ENCODE data around the gene UGT2B17.

DNA sequence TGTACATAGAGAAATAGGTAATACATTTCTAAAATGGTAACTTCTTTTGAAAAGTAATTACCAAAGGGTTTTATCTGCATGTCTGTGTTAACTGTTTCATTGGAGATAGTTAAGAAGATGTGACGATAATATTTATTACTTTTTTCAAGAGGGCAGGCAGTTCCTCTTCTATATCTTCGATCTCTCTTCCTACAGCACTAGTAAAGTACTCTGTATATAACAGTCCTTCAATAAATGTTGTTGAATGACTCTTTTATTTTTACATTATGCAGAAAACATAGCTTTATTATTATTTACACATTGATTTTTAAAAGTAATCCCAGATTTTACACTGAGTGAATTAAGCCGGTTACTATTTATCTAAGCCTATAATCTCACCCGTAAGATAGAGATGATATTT lies 77.1 kb downstream of the UGT2B17 start:
- TF ChIP-seq, protein P1, sequence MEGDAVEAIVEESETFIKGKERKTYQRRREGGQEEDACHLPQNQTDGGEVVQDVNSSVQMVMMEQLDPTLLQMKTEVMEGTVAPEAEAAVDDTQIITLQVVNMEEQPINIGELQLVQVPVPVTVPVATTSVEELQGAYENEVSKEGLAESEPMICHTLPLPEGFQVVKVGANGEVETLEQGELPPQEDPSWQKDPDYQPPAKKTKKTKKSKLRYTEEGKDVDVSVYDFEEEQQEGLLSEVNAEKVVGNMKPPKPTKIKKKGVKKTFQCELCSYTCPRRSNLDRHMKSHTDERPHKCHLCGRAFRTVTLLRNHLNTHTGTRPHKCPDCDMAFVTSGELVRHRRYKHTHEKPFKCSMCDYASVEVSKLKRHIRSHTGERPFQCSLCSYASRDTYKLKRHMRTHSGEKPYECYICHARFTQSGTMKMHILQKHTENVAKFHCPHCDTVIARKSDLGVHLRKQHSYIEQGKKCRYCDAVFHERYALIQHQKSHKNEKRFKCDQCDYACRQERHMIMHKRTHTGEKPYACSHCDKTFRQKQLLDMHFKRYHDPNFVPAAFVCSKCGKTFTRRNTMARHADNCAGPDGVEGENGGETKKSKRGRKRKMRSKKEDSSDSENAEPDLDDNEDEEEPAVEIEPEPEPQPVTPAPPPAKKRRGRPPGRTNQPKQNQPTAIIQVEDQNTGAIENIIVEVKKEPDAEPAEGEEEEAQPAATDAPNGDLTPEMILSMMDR (conservative IDR thresholded peaks at IDR 0.05; ENCODE audit: low read depth, low read length), result no peak
- TF ChIP-seq EZH2 (IDR thresholded peaks at IDR 0.05; ENCODE audit: borderline replicate concordance, low read depth, low read length, poor library complexity, severe bottlenecking), result no peak
